NCI-H2029 (cell line): ENCODE measurements around the gene TBC1D32.
"Not testable (repeated sequence)": the region's sequence is repeated elsewhere in the genome, so short reads cannot be mapped to it uniquely, and the experiment has no call there.

ENCODE experiments used
- DNase-seq: peaks from one replicate; lab custom pipeline; 2025; lab: John Stamatoyannopoulos, UW

TBC1D32 gene

GRCh38 chr6:121134922-121135321 lies 199.4 kb downstream of the TBC1D32 start:
- no peak for DNase-seq

GRCh38 chr6:121124600-121124999 lies 209.7 kb downstream of the TBC1D32 start:
- no peak for DNase-seq

DNA sequence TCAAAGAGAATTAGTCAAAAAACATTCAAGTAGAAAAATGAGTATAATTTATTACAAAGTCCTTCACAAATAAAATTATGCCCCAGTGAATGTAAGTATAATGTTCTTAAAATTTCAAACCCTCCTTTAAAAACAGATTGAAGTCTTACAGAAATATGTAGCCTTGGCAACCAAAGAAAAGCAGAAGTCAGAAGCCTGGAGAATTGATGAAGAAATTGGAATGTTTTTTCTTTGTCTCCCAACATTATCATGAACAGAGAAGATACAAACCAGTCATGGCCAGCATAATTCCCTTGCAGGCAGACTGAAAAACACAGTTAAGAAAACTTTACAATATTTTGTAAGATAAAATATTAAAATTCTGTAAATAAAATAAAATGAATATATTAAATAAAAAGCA lies 221.9 kb downstream of the TBC1D32 start:
- DNase-seq, result no peak

- no peak for DNase-seq
These were observed 223.5 kb downstream of the TBC1D32 start for GRCh38 chr6:121110733-121111132.

DNA sequence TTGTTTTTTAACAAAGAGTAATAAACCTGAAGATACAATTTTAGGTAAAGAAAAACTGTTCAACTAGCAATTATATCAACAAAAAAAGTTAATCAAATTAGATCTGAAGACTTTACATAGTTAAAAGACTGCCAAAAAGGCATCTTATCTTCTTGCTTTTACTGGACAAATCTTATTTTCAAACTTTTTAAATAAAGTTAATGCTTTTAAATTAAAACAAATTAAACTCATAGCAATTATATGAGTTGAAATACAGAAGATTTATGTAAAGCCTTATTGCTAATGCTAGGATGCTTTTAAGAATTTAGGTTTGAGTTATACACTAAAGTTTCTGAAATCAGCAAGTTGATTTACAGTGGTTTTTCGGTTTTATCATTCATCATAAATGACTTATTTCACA lies 227.3 kb downstream of the TBC1D32 start:
- DNase-seq, result no peak

GRCh38 chr6:121105461-121105860 lies 228.8 kb downstream of the TBC1D32 start:
- no peak for DNase-seq

GRCh38 chr6:121093928-121094327 lies 240.4 kb downstream of the TBC1D32 start:
- DNase-seq, result no peak

- no peak for DNase-seq
These were observed 243.8 kb downstream of the TBC1D32 start for GRCh38 chr6:121090492-121090891.

GRCh38 chr6:121086876-121087275 lies 247.4 kb downstream of the TBC1D32 start:
- no peak for DNase-seq

DNA sequence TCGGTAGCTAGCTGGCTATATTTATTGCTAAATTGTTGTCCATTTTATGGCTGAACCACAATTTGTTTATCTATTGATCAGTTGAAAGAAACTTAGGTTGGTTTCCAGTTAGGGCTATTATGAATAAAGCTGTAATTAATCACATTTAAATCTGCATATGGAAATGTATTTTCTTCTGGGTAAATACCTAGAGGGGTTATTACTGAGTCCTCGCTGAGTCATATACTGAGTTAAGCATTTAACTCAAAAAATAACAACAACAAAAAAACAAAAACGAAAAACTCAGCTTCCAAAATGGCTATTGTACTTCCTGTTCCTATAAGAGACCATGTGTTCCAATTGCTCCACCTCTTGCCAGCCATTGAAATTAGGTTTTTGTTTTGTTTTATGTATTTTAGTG lies 258.2 kb downstream of the TBC1D32 start:
- DNase-seq, result no peak

GRCh38 chr6:121068749-121069148 lies 265.5 kb downstream of the TBC1D32 start:
- DNase-seq, result not testable (repeated sequence)

DNA sequence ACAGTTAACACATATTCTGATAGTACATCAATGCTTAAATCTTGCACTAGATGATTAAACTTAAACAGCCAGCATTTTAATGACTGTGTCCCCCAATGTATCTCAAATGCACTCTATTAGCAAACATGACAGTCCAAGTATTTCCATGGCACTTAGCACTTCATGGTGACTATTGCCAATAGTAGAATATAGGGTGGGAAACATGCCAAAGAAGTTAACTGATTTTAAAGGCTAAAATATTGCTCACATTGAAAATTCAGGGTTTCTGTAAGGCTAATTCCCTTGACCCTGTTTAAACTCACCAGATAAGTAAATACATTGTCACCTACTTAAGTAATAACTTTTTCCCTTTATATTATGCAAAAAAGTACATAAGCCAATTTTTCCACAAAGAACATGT lies 266.9 kb downstream of the TBC1D32 start:
- DNase-seq, result no peak

- DNase-seq, result no peak
These were observed 269.9 kb downstream of the TBC1D32 start for GRCh38 chr6:121064345-121064744.

GRCh38 chr6:121055572-121056163 lies 278.6 kb downstream of the TBC1D32 start:
- DNase-seq, result peak; percentile 42

DNA sequence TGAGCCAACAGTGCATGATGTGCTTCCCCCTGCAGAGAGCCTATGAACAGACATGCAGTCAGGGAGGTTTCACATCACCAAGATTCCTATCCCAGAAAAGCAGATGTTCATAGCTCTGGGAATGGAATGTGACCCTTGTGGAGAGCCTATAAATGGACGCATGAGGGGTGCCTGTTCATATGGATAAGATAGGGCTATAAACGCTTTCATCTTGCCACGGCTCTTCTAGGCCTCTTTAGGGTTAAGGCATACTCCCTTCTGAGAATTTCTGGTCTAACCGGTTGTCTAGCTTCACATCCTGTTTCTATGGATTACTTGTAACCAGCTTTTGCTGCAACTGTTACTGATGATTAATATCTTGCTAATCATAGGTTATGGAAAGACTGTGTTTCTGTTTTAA lies 285.7 kb downstream of the TBC1D32 start:
- DNase-seq, result not testable (repeated sequence)

DNA sequence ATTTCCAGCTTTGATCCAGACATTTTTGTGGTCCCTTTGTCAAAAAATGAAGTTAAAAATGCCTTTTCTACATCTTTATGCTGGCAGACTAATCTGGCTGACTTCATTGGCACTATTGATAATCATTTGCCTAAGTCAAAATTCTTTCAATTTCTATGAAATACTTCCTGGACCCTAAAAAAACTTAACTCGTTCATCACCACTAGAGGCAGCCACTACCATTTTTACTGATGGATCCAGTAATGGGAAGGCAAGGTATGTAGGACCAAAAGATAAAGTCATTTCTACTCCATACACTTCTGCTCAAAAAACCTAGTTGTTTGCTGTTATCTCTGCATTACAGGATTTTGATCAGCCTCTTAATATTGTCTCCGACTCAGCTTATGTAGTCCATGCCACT lies 289.4 kb downstream of the TBC1D32 start:
- DNase-seq, result not testable (repeated sequence)

GRCh38 chr6:121043706-121044105 lies 290.6 kb downstream of the TBC1D32 start:
- DNase-seq, result not testable (repeated sequence)

DNA sequence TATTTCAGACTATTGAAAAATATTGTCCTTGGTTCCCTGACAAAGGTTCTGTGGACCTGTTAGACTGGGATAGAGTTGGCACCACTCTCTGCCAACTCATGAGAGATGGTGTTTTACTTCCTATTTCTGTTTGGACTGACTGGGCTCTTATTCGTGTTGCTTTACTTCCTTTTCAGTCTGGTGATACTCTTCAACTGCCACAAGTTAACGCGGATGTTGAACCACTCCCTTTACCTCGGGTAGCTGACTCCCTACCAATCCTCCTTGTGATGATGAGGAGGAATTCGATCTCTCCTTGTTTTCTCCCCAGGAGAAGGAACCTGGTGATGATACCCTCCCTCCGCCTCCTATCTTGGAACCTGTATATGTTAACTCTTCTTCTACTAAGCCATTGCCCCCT lies 291.1 kb downstream of the TBC1D32 start:
- DNase-seq, result not testable (repeated sequence)

DNA sequence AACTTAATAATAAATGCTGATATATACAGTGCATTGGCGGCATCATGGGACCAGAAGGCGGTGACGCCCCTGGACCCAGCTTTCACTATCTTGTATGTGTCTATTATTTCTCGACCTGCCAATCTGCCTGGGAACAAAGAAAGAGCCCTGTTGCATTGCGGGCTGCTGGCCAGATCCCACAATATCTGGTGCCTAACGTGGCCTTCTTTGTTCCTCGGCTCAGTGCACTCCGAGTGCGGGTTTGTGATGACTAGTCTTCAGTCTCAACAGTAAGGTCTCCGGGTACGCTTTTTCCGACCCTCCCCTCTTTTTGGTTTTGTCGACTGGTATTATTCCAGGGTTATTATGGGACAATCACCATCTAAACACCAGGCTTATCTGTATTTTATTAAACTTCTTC lies 291.5 kb downstream of the TBC1D32 start:
- DNase-seq, result no peak

GRCh38 chr6:121040831-121041230 lies 293.4 kb downstream of the TBC1D32 start:
- DNase-seq, result no peak

GRCh38 chr6:121033091-121033490 lies 301.2 kb downstream of the TBC1D32 start:
- no peak for DNase-seq

GRCh38 chr6:121032268-121033006 lies 301.8 kb downstream of the TBC1D32 start:
- DNase-seq, result no peak
